KG1 (cell line): ENCODE data around the gene CIITA.
"Not testable (repeated sequence)": the region's sequence is repeated elsewhere in the genome, so short reads cannot be mapped to it uniquely, and the experiment has no call there.

Source experiments
- DNase-seq: peaks from one replicate; lab custom pipeline; 2025; lab: John Stamatoyannopoulos, UW

Gene CIITA, protein sequence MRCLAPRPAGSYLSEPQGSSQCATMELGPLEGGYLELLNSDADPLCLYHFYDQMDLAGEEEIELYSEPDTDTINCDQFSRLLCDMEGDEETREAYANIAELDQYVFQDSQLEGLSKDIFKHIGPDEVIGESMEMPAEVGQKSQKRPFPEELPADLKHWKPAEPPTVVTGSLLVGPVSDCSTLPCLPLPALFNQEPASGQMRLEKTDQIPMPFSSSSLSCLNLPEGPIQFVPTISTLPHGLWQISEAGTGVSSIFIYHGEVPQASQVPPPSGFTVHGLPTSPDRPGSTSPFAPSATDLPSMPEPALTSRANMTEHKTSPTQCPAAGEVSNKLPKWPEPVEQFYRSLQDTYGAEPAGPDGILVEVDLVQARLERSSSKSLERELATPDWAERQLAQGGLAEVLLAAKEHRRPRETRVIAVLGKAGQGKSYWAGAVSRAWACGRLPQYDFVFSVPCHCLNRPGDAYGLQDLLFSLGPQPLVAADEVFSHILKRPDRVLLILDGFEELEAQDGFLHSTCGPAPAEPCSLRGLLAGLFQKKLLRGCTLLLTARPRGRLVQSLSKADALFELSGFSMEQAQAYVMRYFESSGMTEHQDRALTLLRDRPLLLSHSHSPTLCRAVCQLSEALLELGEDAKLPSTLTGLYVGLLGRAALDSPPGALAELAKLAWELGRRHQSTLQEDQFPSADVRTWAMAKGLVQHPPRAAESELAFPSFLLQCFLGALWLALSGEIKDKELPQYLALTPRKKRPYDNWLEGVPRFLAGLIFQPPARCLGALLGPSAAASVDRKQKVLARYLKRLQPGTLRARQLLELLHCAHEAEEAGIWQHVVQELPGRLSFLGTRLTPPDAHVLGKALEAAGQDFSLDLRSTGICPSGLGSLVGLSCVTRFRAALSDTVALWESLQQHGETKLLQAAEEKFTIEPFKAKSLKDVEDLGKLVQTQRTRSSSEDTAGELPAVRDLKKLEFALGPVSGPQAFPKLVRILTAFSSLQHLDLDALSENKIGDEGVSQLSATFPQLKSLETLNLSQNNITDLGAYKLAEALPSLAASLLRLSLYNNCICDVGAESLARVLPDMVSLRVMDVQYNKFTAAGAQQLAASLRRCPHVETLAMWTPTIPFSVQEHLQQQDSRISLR

DNA sequence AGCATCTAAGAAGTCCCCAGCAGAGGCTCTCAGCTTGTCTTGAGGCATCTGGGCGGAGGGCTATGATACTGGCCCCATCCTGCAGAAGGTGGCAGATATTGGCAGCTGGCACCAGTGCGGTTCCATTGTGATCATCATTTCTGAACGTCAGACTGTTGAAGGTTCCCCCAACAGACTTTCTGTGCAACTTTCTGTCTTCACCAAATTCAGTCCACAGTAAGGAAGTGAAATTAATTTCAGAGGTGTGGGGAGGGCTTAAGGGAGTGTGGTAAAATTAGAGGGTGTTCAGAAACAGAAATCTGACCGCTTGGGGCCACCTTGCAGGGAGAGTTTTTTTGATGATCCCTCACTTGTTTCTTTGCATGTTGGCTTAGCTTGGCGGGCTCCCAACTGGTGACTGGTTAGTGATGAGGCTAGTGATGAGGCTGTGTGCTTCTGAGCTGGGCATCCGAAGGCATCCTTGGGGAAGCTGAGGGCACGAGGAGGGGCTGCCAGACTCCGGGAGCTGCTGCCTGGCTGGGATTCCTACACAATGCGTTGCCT lies at the start of gene CIITA:
Gene CIITA, plus strand, starts transcription at position 404 of the 543 bp plus-strand sequence. Its CDS starts 129 bp downstream, at position 533.
- peak; percentile 94 for DNase-seq

DNA sequence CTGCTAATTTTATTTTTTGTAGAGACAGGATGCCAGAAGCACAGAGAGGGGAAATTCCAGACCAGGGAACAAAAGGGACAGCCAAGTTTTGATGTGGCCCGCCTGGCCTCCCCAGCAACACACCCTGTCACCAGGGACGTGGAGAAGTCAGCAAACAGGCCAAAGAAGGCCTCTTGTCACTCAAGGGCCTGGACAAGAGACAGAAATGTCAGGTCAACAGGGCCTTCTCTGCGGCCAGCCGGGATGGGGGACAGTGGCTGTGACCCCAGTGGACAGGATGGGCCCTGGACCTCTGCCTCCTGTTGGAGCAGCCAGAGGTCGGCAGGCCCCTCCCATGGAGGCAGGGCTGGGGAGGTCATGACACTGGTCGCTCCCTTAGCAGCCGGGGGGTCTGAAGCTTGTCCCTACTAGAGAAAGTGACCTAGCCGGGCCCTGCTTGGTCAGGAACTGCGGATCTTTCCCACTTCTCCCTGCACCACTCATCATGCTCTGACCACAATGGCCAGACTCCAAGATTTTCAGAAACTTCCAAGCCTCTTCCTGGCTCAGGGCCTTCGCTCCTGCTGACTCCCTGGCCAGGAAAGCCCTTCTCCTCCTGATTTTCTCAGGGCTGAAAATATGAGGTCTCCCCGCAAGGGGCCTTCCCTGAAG lies 49.2 kb upstream of the CIITA start:
- no peak for DNase-seq

DNA sequence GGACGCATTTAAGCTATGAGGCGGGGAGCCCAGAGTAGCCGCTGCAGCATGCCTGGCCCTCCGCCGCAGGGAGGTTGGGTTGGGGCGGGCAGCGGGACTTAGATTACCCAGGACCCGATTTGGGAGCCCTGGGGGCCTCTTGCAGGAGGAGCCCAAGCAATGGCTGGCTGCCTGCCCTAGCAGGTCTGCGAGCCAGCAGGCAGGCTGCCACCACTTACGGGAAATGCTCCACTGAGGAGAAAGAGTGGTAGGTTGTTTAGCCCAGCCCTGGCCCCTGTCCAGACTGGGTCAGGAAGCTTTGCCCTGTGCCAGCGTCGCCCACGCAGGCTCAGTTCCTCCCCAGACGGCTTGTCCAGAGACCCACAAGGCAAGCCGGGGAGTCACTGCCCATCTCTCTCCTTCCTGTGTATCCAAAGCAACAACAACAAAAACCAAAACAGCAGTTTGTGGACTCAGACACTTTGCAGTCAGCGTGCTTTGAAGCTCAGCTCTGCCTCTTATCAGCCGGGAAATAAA lies 48.1 kb upstream of the CIITA start:
- no peak for DNase-seq

DNA sequence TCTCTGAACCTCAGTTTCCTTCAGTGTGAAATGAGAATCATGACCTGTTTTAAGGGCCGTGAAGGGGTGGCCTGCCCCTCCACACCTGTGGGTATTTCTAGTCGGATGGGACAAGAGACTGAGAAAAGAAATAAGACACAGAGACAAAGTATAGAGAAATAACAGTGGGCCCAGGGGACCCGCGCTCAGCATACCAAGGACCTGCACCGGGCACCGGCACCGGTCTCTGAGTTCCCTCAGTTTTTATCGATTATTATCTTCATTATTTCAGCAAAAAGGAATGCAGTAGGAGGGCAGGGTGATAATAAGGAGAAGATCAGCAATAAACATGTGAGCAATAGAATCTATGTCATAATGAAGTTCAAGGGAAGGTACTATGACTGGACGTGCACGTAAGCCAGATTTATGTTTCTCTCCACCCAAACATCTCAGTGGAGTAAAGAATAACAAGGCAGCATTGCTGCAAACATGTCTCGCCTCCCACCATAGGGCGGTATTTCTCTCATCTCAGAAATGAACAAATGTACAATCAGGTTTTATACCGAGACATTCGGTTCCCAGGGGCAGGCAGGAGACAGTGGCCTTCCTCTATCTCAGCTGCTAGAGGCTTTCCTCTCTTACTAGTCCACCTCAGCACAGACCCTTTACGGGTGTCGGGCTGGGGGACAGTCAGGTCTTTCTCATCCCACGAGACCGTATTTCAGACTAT lies 47.5 kb upstream of the CIITA start:
- not testable (repeated sequence) for DNase-seq

DNA sequence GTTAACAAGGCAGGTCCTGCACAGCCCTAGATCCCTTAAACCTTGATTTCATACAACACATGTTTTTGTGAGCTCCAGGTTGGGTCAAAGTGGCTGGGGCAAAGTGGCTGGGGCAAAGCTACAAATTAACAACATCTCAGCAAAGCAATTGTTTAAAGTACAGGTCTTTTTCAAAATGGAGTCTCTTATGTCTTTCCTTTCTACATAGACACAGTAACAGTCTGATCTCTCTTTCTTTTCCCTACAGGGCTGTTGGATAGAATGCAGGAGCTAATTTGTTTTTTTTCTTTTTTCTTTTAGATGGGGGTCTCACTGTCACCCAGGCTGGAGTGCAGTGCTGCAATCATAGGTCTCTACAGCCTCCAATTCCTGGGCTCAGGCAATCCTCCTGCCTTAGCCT lies 46.8 kb upstream of the CIITA start:
- DNase-seq, result not testable (repeated sequence)

DNA sequence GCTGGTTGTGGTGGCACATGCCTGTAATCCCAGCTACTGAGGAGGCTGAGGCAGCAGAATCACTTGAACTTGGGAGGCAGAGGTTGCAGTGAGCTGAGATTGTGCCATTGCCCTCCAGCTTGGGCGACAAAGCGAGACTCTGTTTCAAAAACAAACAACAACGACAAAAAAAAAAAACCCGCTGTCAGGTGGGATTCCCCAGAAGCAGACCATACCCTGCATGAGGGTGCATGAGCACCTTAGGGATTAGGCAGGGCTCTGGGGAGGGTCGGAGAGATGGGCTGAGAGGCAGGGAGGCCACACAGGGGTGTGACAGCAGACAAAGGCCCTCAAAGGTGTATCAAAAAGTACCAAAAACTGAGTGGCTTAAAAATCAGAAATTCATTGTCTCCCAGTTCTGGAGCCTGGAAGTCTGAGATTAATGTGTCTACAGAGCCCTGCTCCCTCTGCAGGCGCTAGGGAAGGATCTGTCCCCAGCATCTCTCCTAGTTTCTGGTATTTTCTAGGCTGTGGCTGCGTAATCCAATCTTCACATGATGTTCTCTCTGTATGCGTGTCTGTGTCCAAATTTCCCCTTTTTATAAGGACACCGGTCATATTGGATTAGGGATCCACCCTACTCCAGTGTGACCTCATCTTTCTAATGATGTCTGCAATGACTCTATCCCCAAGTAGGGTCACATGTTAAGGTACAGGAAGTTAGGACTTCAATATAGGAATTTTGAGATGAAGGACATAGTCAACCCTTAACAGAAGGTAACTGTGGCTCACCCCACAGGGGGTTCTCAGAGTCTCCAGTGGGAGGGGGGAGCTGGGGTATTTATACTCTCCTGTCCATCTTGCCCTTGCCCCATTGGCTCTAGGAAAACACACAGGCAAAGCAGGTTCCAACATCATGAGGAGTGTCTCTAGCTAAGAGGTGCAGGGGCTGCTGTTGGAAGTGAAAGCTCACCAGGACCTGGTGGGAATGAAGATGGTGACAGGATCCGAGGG lies 44.8 kb upstream of the CIITA start:
- no peak for DNase-seq

DNA sequence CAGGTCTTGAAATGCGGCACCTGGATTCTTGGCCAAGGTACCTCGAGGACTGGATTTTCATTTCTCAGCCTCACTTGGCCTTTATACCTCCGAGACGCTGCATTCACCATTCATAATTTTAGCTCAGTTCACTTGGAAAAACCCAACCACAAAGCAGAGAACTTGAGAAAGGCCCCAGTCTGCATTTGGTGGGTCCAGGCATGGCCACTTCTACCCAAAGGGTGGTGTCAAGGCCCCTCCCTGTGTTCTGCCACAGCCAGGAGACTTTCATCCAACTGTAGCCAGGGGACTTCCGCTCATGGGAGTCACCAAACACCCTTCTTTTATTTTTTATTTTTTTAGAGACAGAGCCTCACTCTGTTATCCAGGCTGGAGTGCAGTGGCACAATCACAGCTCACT lies 43.7 kb upstream of the CIITA start:
- DNase-seq, result no peak

DNA sequence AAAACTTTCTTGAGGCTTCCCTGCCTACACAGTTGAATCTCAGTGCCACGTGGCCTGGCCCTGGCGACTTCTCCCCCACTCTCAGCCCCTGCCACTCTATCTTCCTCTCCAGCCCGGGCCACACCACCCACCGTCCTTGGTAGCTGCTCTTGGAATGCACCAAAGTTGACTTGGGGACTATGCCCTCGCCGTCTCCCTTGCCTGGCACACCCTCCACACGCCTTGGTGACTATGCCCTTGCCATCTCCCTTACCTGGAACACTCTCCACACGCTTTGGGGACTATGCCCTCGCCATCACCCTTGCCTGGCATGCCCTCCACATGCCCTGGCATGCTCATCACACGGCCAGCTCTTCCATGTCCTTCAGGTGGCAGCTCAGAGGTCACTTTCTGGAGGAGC lies 42.9 kb upstream of the CIITA start:
- no peak for DNase-seq

DNA sequence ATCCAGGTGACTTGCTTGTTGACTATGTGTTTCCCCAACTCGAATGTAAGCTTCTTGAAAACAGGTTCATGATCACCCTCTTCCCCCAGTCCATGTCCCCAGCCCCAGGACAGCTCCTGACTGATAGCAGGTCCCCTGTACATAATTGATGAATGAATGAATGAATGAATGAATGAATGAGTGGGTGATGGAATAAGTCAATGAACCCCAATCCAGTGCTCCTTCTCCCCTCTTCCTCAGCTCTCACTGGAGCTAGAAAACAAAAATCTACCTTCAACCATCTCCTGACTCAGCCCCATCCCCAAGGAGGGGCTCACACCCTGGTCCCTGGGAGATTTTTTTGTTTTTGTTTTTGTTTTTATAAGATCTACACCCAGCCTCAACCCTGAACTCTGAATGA lies 42.2 kb upstream of the CIITA start:
- DNase-seq, result no peak

DNA sequence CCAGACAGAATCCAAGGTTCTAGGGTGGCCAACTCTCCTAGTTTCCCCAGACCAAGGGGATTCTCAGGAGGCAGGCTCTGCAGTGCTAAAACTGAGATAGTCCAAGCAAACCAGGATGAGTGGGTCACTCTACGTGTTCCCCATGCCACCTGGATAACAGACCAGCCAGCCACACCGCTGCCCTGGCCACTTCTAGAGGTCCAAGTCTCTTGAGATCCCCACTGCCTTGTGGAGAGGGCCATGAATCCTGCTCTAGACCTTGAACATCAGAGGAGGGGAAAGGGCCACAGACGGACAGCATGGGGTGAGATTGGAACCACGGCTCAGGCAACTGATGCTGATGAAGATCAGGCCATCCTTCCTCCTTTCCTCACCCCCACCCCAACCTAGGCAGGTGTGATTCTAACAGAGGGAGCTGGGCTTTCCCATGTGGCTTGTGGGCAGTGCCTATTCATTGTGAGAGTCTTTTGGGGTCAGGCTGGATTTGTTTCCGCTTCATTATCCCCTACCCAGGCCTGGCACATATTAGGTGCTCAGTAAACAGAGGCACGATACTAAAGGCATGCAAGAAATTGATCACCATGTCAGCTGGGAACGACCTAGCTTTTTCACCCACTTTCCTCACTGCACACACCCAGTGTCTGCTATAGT lies 41.6 kb upstream of the CIITA start:
- DNase-seq, result no peak

DNA sequence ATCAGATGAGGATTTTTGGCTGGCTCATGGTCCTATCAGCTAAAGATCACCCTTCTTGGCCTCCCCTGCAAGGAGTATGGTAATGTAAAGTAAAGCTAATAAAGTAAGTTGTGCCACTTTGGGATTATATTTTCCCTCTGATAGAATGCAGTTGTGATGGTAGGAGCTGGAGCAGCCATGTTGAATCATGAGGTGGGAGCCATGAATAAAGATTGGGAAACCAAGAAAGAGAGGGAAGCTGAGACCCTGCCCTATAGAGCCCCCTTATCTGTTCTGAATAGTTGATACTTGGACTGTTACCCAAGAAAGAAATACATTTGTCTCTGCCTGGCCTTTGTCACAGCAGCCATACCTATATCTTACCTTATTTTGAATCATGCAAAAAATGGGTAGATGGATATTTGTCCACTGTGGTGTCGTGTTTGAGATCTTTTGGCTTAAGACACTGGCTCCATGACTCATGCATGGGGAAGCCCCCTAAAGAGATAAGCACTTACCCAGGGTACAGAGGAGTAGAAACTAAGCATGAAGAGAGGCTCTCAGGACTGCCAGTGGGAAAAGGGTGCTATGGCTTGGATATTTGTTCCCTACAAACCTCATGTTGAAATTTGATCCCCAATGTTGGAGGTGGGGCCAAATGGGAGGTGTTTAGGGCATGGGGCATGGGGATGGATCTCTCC lies 40.7 kb upstream of the CIITA start:
- no peak for DNase-seq

DNA sequence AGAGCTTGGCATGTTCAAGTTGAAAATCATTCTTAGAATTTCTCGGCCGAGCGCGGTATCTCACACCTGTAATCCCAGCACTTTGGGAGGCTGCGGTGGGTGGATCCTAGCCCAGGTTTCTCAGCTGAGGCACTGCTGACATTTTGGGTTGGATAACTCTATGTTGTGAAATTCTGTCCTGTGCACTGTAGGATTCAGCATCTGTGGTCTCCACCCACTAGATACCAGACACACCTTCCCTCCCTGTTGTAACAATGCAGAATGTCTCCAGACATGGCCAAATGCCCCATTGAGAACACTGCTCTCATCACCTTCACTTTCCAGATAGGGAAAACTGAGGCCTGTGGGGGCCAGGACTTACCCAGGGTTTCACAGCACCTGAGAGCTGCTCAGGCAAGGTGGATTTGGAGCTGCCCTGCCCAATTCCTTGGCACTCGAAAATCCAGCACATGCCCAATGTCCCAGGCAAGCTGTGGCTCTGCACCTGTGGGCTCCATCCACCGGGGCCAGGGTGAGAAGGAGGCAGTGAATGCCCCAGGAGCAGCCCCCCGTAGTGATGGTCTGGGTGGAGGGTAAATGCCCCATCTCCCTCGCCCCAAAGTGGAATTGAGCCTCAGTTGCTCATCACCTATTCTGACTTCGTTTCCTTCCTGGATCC lies 38.3 kb upstream of the CIITA start:
- no peak for DNase-seq

DNA sequence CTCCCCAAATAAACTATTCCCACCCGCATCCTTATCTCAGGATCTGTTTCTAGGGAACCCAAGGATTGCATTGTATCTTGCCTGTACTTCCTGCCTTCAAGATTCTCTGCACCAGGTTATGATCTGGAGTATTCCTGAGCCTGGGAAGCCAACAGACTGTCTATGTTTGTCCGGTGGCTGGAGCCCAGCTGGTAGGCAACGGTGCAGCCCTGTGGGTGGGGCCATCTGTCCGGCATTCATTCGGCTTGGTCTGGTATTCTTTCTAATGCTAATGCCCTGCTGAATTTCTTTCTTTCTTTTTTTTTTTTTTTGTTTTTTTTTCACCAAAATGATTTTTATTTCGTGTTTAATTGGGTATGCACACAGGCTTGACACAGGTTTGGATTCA lies 37.7 kb upstream of the CIITA start:
- no peak for DNase-seq

DNA sequence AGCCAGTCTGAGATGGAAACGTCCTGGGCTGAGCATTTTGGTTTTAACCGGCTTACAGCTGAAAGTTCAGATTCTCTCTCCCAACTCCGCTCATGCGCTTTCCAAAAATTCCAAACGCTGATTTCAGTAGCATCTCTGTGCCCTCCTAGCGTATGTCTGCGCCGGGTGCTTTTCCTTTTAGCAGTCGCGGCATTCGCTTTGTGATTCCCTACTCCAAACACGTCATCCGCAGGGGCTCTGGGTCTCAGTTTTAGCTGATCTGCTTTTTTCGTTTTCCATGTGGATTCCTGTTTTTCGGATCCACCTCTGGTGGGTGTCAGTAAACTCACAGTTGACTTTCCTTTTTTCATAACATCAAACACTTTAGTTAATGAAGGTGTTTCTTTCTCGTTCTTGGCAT lies 36.3 kb upstream of the CIITA start:
- no peak for DNase-seq

DNA sequence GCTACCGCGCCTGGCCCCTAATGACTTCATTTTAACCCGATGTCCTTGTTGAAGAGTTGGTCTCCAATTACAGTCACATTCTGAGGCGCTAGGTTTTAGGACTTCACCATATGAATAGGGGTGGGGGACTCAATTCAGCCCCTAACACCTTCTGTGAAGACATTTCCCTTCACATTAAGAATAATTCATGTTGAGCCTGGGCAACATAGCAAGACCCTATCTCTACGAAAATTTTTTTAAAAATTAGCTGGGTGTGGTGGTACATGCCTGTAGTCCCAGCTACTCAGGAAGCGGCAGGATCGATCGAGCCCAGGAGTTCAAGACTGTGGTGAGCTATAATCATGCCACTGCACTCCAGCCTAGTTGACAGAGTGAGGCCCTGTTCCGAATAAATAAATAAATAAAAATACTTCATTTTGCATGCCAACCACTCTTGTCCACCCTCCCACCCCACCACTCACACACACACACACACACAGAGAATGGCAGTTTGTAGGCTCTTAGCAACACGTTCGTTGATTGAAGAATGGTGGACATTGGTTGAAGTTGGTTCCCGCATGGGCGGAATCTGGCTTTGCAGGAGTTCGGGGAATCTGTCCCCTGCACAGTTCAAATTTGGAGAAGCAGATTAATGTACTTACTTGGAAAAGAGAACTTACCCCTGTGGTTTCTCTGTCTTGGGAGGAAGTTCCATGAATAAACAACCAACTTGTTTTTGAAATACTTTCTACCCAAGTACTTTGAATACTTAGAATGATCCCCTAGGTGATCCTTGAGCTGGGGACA lies 30.6 kb upstream of the CIITA start:
- no peak for DNase-seq

DNA sequence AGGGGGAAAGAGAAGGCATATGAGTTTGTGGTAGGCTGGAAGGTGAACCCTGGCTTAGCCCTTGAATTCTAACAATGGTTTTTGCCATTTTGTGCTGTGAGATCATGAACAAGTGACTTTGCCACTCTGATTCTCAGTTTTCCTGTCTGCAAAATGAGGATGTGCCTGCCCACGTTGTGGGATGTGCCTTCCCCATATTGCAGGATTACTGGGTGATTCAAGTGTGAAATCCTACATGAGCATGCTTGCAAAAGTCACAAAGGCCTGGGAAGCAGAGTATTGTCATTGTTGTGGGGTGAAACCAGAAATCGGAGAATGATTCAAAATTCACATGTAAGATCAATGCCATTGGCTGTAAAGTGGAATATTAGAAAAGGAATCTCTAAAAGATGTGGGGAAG lies 29.8 kb upstream of the CIITA start:
- DNase-seq, result no peak
